GM23338 (cell line): Measurements from ENCODE around the gene ITGA8. TPM values are rescaled to one million over a fixed set of nuclear protein-coding genes. Genes with fewer than 3 reads are reported as not detected.

ENCODE experiments used
- ATAC-seq: fragments of 200-7000 bp; cut with Tn5 transposase; 3 replicates; pipeline ENCODE4 v1.9.1; 2020
- DNase-seq: peaks from one replicate; pipeline ENCODE4 v3.0.0-alpha.2; 2015; ENCODE audit warnings: low spot score
- H2AFZ ChIP-seq: fragments of 200-600 bp; sonication (generic); 2 replicates; pipeline ENCODE4 v1.8.0; 2016; ENCODE audit warnings: antibody characterized with exemption, mild to moderate bottlenecking, moderate library complexity
- H3F3A ChIP-seq: fragments of 200-600 bp; sonication (generic); replicated peaks from 2 replicates; pipeline ENCODE4 v1.8.0; 2017; ENCODE audit warnings: antibody characterized with exemption, mixed run types, low read depth
- H3K27ac ChIP-seq: fragments of 200-600 bp; sonication (generic); 2 replicates; pipeline ENCODE4 v1.6.1; 2016; ENCODE audit warnings: low read depth
- H3K27me3 ChIP-seq: fragments of 200-600 bp; sonication (generic); 2 replicates; pipeline ENCODE4 v1.8.0; 2016; ENCODE audit warnings: mild to moderate bottlenecking, mixed run types, moderate library complexity; ENCODE audit not compliant: insufficient read depth
- H3K36me3 ChIP-seq: fragments of 200-600 bp; sonication (generic); 2 replicates; pipeline ENCODE4 v1.8.0; 2016; ENCODE audit warnings: mild to moderate bottlenecking; ENCODE audit not compliant: insufficient read depth
- H3K4me1 ChIP-seq: fragments of 200-600 bp; sonication (generic); 2 replicates; pipeline ENCODE4 v1.8.0; 2016; ENCODE audit warnings: mild to moderate bottlenecking, moderate library complexity; ENCODE audit not compliant: insufficient read depth
- H3K4me2 ChIP-seq: fragments of 200-600 bp; sonication (generic); 2 replicates; pipeline ENCODE4 v1.7.1; 2017; ENCODE audit warnings: mixed run types
- H3K4me3 ChIP-seq: fragments of 200-600 bp; sonication (generic); 2 replicates; pipeline ENCODE4 v1.6.1; 2016; ENCODE audit warnings: mixed run types
- H3K79me2 ChIP-seq: fragments of 200-600 bp; sonication (generic); replicated peaks from 2 replicates; pipeline ENCODE4 v1.8.0; 2017; ENCODE audit warnings: mild to moderate bottlenecking; ENCODE audit not compliant: insufficient read depth
- H3K9me2 ChIP-seq: fragments of 200-600 bp; sonication (generic); 2 replicates; pipeline ENCODE4 v1.8.0; 2017; ENCODE audit not compliant: insufficient read depth
- H4K20me1 ChIP-seq: fragments of 200-600 bp; sonication (generic); replicated peaks from 2 replicates; pipeline ENCODE4 v1.8.0; 2017; ENCODE audit warnings: mild to moderate bottlenecking; ENCODE audit not compliant: insufficient read depth
- H3K27ac Mint-ChIP-seq: 2 replicates; pipeline ENCODE4 v1.8.0; 2020; ENCODE audit warnings: inconsistent platforms, mild to moderate bottlenecking, moderate library complexity, mixed read lengths
- H3K27me3 Mint-ChIP-seq: 3 replicates; pipeline ENCODE4 v1.8.0; 2022; ENCODE audit warnings: low read depth, mild to moderate bottlenecking, moderate library complexity, mixed read lengths, inconsistent platforms; ENCODE audit not compliant: insufficient read depth, poor library complexity
- H3K36me3 Mint-ChIP-seq: 3 replicates; pipeline ENCODE4 v1.8.0; 2021; ENCODE audit warnings: low read depth, mild to moderate bottlenecking, inconsistent platforms, moderate library complexity, mixed read lengths
- H3K4me1 Mint-ChIP-seq: 3 replicates; pipeline ENCODE4 v1.8.0; 2020; ENCODE audit warnings: mild to moderate bottlenecking, inconsistent platforms, mixed read lengths
- H3K4me3 Mint-ChIP-seq: 3 replicates; pipeline ENCODE4 v1.8.0; 2021; ENCODE audit warnings: moderate library complexity, mild to moderate bottlenecking, inconsistent platforms, mixed read lengths
- H3K9me3 Mint-ChIP-seq: 3 replicates; pipeline ENCODE4 v1.8.0; 2020; ENCODE audit warnings: moderate library complexity, mild to moderate bottlenecking, inconsistent platforms, mixed read lengths
- CREB1 ChIP-seq: fragments of 250-450 bp; sonication (Bioruptor Pico); IDR thresholded peaks from 2 replicates; pipeline ENCODE4 v1.5.0; 2020; ENCODE audit warnings: low read depth, mild to moderate bottlenecking, moderate library complexity
- EZH2 ChIP-seq: fragments of 200-600 bp; sonication (generic); IDR thresholded peaks from one replicate; pipeline ENCODE4 v1.8.0; 2017; ENCODE audit warnings: antibody characterized with exemption, mild to moderate bottlenecking, low read depth; ENCODE audit not compliant: unreplicated experiment
- ZNF114 ChIP-seq: fragments of 250-450 bp; sonication (Bioruptor Pico); IDR thresholded peaks from 2 replicates; pipeline ENCODE4 v1.5.0; 2020; ENCODE audit warnings: mild to moderate bottlenecking, moderate library complexity
- ZNF331 ChIP-seq: fragments of 250-450 bp; sonication (Bioruptor Pico); IDR thresholded peaks from 2 replicates; pipeline ENCODE4 v1.5.0; 2020; ENCODE audit warnings: low read depth, mild to moderate bottlenecking, moderate library complexity
- polyA plus RNA-seq: library from polyadenylated mRNA; unstranded; fragments of >200 nt; fragmentation: Nextera tagmentation; extraction: Ambion mirVana; gene quantifications from 2 replicates; pipeline ENCODE4 v1.2.1, GENCODE V29; 2016
- total RNA-seq: library from RNA; depleted of rRNA; stranded (reverse); fragments of >200 nt; shearing (Covaris generic); gene quantifications from 2 replicates; pipeline ENCODE4 v1.2.3, GENCODE V29; 2014
- TF ChIP-seq, protein P1 (sequence below): fragments of 250-450 bp; sonication (Bioruptor Pico); IDR thresholded peaks from 2 replicates; pipeline ENCODE4 v1.5.0; 2020; ENCODE audit warnings: mild to moderate bottlenecking, moderate library complexity
- TF ChIP-seq, protein P2 (sequence below): IDR thresholded peaks from 2 replicates; pipeline ENCODE4 v1.6.1; 2016; ENCODE audit warnings: antibody characterized with exemption

The ITGA8 gene
- total and polyA plus RNA-seq, 2 experiments from 2014 or later: not detected

DNA sequence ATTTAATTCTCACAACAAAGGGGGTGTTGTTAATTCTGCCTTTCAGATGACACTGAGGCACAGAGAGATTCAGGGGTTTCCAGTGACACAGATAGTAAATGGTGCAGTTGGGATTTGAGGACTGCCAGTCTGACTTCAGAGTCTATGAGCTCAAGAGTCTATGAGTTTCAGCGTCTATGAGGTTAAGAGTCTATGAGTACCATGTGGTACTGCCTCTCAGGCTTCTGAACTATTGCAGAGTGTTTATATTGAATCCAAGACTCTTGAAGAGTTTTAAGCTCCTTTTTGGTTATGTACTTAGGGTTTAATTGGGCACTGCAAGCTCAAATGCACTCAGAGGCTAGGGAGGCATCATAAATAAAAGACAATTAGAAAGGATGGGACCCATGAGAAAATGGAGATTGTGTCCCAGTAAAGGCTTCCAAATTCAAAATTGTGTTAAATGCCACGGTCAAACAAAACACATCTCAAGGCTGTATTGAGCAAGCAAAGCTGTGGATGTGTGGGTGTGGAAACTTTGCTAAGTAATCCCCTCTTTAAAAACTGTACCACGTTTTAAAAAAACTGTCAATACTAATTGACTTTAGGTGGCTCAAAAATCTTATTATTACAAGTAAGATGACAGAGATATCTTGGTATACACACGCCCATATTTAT lies 224.7 kb downstream of the ITGA8 start (continued):
- TF ChIP-seq, protein P1, sequence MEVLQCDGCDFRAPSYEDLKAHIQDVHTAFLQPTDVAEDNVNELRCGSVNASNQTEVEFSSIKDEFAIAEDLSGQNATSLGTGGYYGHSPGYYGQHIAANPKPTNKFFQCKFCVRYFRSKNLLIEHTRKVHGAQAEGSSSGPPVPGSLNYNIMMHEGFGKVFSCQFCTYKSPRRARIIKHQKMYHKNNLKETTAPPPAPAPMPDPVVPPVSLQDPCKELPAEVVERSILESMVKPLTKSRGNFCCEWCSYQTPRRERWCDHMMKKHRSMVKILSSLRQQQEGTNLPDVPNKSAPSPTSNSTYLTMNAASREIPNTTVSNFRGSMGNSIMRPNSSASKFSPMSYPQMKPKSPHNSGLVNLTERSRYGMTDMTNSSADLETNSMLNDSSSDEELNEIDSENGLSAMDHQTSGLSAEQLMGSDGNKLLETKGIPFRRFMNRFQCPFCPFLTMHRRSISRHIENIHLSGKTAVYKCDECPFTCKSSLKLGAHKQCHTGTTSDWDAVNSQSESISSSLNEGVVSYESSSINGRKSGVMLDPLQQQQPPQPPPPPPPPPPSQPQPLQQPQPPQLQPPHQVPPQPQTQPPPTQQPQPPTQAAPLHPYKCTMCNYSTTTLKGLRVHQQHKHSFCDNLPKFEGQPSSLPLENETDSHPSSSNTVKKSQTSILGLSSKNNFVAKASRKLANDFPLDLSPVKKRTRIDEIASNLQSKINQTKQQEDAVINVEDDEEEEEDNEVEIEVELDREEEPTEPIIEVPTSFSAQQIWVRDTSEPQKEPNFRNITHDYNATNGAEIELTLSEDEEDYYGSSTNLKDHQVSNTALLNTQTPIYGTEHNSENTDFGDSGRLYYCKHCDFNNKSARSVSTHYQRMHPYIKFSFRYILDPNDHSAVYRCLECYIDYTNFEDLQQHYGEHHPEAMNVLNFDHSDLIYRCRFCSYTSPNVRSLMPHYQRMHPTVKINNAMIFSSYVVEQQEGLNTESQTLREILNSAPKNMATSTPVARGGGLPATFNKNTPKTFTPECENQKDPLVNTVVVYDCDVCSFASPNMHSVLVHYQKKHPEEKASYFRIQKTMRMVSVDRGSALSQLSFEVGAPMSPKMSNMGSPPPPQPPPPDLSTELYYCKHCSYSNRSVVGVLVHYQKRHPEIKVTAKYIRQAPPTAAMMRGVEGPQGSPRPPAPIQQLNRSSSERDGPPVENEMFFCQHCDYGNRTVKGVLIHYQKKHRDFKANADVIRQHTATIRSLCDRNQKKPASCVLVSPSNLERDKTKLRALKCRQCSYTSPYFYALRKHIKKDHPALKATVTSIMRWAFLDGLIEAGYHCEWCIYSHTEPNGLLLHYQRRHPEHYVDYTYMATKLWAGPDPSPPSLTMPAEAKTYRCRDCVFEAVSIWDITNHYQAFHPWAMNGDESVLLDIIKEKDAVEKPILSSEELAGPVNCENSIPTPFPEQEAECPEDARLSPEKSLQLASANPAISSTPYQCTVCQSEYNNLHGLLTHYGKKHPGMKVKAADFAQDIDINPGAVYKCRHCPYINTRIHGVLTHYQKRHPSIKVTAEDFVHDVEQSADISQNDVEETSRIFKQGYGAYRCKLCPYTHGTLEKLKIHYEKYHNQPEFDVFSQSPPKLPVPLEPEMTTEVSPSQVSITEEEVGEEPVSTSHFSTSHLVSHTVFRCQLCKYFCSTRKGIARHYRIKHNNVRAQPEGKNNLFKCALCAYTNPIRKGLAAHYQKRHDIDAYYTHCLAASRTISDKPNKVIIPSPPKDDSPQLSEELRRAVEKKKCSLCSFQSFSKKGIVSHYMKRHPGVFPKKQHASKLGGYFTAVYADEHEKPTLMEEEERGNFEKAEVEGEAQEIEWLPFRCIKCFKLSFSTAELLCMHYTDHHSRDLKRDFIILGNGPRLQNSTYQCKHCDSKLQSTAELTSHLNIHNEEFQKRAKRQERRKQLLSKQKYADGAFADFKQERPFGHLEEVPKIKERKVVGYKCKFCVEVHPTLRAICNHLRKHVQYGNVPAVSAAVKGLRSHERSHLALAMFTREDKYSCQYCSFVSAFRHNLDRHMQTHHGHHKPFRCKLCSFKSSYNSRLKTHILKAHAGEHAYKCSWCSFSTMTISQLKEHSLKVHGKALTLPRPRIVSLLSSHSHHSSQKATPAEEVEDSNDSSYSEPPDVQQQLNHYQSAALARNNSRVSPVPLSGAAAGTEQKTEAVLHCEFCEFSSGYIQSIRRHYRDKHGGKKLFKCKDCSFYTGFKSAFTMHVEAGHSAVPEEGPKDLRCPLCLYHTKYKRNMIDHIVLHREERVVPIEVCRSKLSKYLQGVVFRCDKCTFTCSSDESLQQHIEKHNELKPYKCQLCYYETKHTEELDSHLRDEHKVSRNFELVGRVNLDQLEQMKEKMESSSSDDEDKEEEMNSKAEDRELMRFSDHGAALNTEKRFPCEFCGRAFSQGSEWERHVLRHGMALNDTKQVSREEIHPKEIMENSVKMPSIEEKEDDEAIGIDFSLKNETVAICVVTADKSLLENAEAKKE: no peak

DNA sequence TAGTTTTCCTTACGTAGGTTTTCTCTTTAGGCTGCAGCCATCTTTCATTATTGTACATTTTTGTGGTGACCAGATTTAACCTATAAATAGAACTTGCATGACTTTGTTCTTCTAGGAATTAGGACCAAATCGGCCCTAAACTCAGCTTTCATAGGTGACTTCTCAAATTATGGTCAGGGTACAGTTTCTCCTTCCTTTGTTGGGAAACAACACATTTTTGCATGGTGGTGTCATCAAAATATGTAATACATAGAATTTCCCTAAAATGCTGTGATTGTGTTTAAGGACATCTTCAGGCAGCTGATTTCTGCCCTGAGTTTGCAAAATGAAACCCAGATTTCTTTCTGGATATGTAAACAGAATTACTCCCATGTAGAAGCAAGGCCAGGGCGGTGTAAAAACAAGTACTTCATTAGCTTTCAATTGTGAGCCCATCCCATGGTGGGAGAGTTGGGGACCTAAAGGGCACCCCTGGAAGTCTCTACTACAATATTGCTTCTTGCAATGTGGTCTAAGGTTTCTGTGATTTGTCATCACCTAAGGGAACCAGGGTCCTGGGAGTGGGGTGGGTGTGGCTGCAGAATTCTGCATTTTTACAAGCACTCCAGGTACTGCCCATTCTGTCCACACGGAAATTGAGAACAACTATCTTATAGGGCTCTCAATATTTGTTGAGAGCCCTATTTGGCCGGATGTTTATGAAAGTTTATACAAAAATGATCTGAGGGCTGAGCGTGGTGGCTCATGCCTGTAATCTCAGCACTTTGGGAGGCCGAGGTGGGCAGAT lies 227.7 kb downstream of the ITGA8 start:
- no peak overlapping the region for H3K4me2 ChIP-seq
- ATAC-seq (no peak), DNase-seq (no peak)
- no peak overlapping the region for H3K27ac Mint-ChIP-seq
- H3K27me3 ChIP-seq: no peaks in the 10 kb centered on the region
- peaks cover 2% of the 10 kb centered on the region; the same call in 2 of the 3 replicates for H3K4me1 Mint-ChIP-seq
- no peak overlapping the region for H3K4me3 ChIP-seq
- H3K9me3 Mint-ChIP-seq: no peaks in the 10 kb centered on the region
- H3K79me2 ChIP-seq: no peaks in the 10 kb centered on the region
- H3K27me3 Mint-ChIP-seq: peaks cover 2% of the 10 kb centered on the region
- H3F3A ChIP-seq: no peaks in the 10 kb centered on the region
- no peaks in the 10 kb centered on the region for H3K4me1 ChIP-seq
- no peaks in the 10 kb centered on the region for H3K36me3 Mint-ChIP-seq
- H2AFZ ChIP-seq: no peak overlapping the region
- no peaks in the 10 kb centered on the region for H3K36me3 ChIP-seq
- H4K20me1 ChIP-seq: no peaks in the 10 kb centered on the region
- no peaks in the 10 kb centered on the region for H3K9me2 ChIP-seq
- H3K27ac ChIP-seq: no peak overlapping the region
- no peak overlapping the region for H3K4me3 Mint-ChIP-seq
- no peak for TF ChIP-seq ZNF114 (CRISPR knock-in tag)
- TF ChIP-seq EZH2: no peak
- TF ChIP-seq ZNF331: no peak
- no peak for TF ChIP-seq CREB1
- TF ChIP-seq, protein P2, sequence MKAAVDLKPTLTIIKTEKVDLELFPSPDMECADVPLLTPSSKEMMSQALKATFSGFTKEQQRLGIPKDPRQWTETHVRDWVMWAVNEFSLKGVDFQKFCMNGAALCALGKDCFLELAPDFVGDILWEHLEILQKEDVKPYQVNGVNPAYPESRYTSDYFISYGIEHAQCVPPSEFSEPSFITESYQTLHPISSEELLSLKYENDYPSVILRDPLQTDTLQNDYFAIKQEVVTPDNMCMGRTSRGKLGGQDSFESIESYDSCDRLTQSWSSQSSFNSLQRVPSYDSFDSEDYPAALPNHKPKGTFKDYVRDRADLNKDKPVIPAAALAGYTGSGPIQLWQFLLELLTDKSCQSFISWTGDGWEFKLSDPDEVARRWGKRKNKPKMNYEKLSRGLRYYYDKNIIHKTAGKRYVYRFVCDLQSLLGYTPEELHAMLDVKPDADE: no peak
- TF ChIP-seq, protein P1: no peak
